CD4-positive, alpha-beta T cell (primary cell): ENCODE data around the gene ZMYND11. TPM values are rescaled to one million over a fixed set of nuclear protein-coding genes. Genes with fewer than 3 reads are reported as not detected.

Source experiments
- ATAC-seq: fragments of 200-7000 bp; cut with Tn5 transposase; one replicate; pipeline ENCODE4 v1.10.0; 2022; ENCODE audit warnings: mild to moderate bottlenecking; ENCODE audit not compliant: poor library complexity
- CTCF ChIA-PET: fragments of 350-600 bp; sonication (Branson Sonifier 250); formaldehyde crosslinking; loops from one replicate; lab custom pipeline; 2021; ENCODE audit warnings: antibody characterized with exemption, inconsistent platforms; lab: Charles Lee
- POLR2A ChIA-PET: fragments of 350-600 bp; sonication (Branson Sonifier 250); formaldehyde crosslinking; loops from one replicate; lab custom pipeline; 2021; ENCODE audit warnings: antibody characterized with exemption, inconsistent platforms; lab: Charles Lee
- DNase-seq, 14 experiments: peaks; one replicate each; pipeline ENCODE4 v3.0.0-alpha.2; 2013 to 2020; ENCODE audit warnings: mixed read lengths in 2 of 14
- H3K27ac ChIP-seq, 2 donors: one replicate each; pipeline versions ENCODE4 v1.5.1 to v1.7.0; 2013; ENCODE audit warnings: low read length in 2 of 2, low read depth in 1 of 2, mild to moderate bottlenecking in 1 of 2
- H3K27me3 ChIP-seq, 2 experiments: 1 replicate in 1 of 2; 2 replicates in 1 of 2; pipeline versions ENCODE4 v1.6.1 to v1.7.0; 2013; ENCODE audit warnings: low read length in 2 of 2, control low read depth in 1 of 2, mild to moderate bottlenecking in 1 of 2, moderate library complexity in 1 of 2; ENCODE audit not compliant: insufficient read depth in 2 of 2, control insufficient read depth in 1 of 2
- H3K36me3 ChIP-seq: one replicate; pipeline ENCODE4 v1.6.1; 2013; ENCODE audit warnings: low read length, control low read depth; ENCODE audit not compliant: insufficient read depth
- H3K4me1 ChIP-seq: one replicate; pipeline ENCODE4 v1.6.1; 2013; ENCODE audit warnings: low read length, control low read depth; ENCODE audit not compliant: insufficient read depth
- H3K4me3 ChIP-seq: one replicate; pipeline ENCODE4 v1.5.1; 2013; ENCODE audit warnings: mild to moderate bottlenecking, low read length, moderate library complexity
- H3K9me3 ChIP-seq, 2 experiments: 1 replicate in 1 of 2; 2 replicates in 1 of 2; pipeline versions ENCODE4 v1.6.1 to v1.7.0; 2013; ENCODE audit warnings: low read length in 2 of 2, mild to moderate bottlenecking in 2 of 2, control low read depth in 1 of 2, moderate library complexity in 1 of 2; ENCODE audit not compliant: control insufficient read depth in 1 of 2, insufficient read depth in 1 of 2
- H3K27ac Mint-ChIP-seq: one replicate; pipeline ENCODE4 v1.8.0; 2020; ENCODE audit warnings: mixed read lengths
- H3K27me3 Mint-ChIP-seq: one replicate; pipeline ENCODE4 v1.8.0; 2021; ENCODE audit warnings: mixed read lengths
- H3K36me3 Mint-ChIP-seq: one replicate; pipeline ENCODE4 v1.8.0; 2021; ENCODE audit warnings: low read depth, mixed read lengths
- H3K4me1 Mint-ChIP-seq: one replicate; pipeline ENCODE4 v1.8.0; 2021; ENCODE audit warnings: low read depth, mixed read lengths
- H3K4me3 Mint-ChIP-seq: one replicate; pipeline ENCODE4 v1.8.0; 2020; ENCODE audit warnings: mild to moderate bottlenecking, mixed read lengths
- H3K9me3 Mint-ChIP-seq: one replicate; pipeline ENCODE4 v1.8.0; 2020; ENCODE audit warnings: mixed read lengths
- intact Hi-C, 2 experiments: fragments of 100-400 bp; cut with DNase I in 1 of 2; cut with micrococcal nuclease in 1 of 2; formaldehyde crosslinking; loops; one replicate each; pipeline versions ENCODE4 v1.15.1 to v1.9.0; 2023 to 2025; cut with DNase I, micrococcal nuclease
- total RNA-seq, 174 experiments: library from RNA in 2 of 174; stranded (reverse) in 2 of 174; gene quantifications; one replicate each; pipeline ENCODE4 v1.2.3 and lab custom pipeline; 2021 to 2026
- TF ChIP-seq, protein P1 (sequence below): fragments of 200-600 bp; IDR thresholded peaks from one replicate; pipeline ENCODE4 v1.8.0; 2022; ENCODE audit warnings: antibody characterized with exemption, mild to moderate bottlenecking

Gene ZMYND11
- total RNA-seq, 2 experiments from 2014 or later, result 19.9 to 22.2 TPM

DNA sequence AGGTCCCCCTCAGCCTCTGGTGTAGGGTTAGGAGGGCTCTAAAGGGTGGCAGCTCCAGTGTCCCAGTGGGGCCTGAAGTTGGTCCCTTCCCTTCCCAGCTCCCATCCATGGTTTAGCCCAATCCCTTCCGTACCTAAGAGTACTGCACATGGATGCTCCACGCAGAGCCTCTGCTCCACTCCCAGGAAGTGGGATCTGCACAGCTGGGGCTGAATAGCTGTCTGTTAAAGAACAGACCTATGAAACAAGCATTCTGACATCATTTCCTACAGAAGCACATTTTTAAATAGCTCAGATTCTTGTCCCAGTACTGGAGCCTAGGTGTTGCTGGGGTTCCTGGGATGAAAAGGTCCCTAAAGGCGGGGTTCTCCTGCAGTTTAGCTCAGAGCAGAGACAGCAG is 135.9 kb downstream of the ZMYND11 start:
- H3K36me3 ChIP-seq, result no peaks in the 10 kb centered on the region
- no peaks in the 10 kb centered on the region for H3K9me3 ChIP-seq
- Mint-ChIP-seq H3K27ac (no peak overlapping the region), H3K4me3 (no peak overlapping the region), H3K36me3 (no peaks in the 10 kb centered on the region), H3K9me3 (no peaks in the 10 kb centered on the region), H3K4me1 (no peaks in the 10 kb centered on the region), H3K27me3 (no peaks in the 10 kb centered on the region)
- no peaks in the 10 kb centered on the region for H3K4me1 ChIP-seq
- DNase-seq, result no peak
- ChIA-PET POLR2A (no interaction called here), CTCF (no interaction called here)
- no peak for ATAC-seq
- TF ChIP-seq, protein P1, sequence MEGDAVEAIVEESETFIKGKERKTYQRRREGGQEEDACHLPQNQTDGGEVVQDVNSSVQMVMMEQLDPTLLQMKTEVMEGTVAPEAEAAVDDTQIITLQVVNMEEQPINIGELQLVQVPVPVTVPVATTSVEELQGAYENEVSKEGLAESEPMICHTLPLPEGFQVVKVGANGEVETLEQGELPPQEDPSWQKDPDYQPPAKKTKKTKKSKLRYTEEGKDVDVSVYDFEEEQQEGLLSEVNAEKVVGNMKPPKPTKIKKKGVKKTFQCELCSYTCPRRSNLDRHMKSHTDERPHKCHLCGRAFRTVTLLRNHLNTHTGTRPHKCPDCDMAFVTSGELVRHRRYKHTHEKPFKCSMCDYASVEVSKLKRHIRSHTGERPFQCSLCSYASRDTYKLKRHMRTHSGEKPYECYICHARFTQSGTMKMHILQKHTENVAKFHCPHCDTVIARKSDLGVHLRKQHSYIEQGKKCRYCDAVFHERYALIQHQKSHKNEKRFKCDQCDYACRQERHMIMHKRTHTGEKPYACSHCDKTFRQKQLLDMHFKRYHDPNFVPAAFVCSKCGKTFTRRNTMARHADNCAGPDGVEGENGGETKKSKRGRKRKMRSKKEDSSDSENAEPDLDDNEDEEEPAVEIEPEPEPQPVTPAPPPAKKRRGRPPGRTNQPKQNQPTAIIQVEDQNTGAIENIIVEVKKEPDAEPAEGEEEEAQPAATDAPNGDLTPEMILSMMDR, result no peak
- intact Hi-C loops, result no loop called here
- no peak overlapping the region for H3K27ac ChIP-seq
- H3K4me3 ChIP-seq, result no peak overlapping the region
- H3K27me3 ChIP-seq, result no peaks in the 10 kb centered on the region

DNA sequence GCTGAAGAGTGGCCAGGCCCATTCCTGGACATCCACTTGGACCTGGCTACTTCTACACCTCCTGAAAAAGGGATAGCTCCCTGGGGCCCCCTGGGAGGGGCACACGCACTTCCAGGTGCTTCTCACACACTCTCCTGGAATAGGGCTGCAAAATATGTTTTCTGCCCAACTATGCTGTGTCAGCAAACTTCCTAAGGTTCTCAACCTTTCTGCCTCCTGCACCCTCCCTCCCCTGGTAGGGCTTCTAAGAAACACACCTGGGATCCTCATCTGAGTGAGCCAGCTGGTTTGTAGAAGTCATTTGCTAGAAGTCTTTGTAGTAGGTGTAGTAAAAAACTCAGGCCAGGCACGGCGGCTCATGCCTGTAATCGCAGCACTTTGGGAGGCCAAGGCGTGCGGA is 136.5 kb downstream of the ZMYND11 start:
- no peaks in the 10 kb centered on the region for H3K9me3 ChIP-seq
- no peak overlapping the region for H3K27ac Mint-ChIP-seq
- H3K27me3 ChIP-seq, result no peaks in the 10 kb centered on the region
- H3K4me3 Mint-ChIP-seq, result no peak overlapping the region
- no peaks in the 10 kb centered on the region for H3K9me3 Mint-ChIP-seq
- TF ChIP-seq, protein P1, result no peak
- H3K27me3 Mint-ChIP-seq, result no peaks in the 10 kb centered on the region
- ChIA-PET CTCF (no interaction called here), POLR2A (no interaction called here)
- H3K27ac ChIP-seq, result no peak overlapping the region
- no peaks in the 10 kb centered on the region for H3K36me3 ChIP-seq
- DNase-seq, result no peak
- ATAC-seq, result no peak
- peaks cover 2% of the 10 kb centered on the region for H3K36me3 Mint-ChIP-seq
- intact Hi-C loops, result no loop called here
- H3K4me1 Mint-ChIP-seq, result no peaks in the 10 kb centered on the region
- H3K4me1 ChIP-seq, result no peaks in the 10 kb centered on the region
- no peak overlapping the region for H3K4me3 ChIP-seq

DNA sequence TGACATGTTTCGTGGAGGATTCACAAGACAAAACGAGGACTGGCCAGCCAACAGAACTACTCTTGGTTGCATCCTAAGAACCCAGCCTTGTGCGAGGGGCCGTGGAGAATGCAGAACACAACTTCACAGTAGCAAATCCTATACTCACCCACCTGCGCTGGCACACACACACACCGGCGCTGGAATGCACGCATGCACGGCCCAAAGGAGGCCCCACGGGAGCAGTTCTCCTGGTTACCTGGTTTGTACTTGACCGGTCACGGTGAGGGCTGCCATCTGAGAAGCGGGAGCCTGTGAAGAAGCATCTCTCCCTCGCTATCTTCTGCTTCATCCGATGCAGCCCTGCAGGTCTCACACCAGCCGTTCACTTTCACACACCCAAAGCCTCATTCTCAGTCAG is 137.8 kb downstream of the ZMYND11 start:
- no peak for ATAC-seq
- Histone ChIP-seq H3K27me3 (no peaks in the 10 kb centered on the region), H3K36me3 (no peaks in the 10 kb centered on the region), H3K9me3 (no peaks in the 10 kb centered on the region), H3K4me3 (no peak overlapping the region), H3K27ac (no peak overlapping the region), H3K4me1 (no peaks in the 10 kb centered on the region)
- Mint-ChIP-seq H3K27me3 (no peaks in the 10 kb centered on the region), H3K9me3 (no peaks in the 10 kb centered on the region), H3K4me1 (no peaks in the 10 kb centered on the region), H3K36me3 (peaks cover 13% of the 10 kb centered on the region), H3K27ac (no peak overlapping the region), H3K4me3 (no peak overlapping the region)
- intact Hi-C loops, result no loop called here
- no peak for DNase-seq
- ChIA-PET CTCF (interaction anchor here (0.7 kb wide), 1 partner anchor 29 kb away, joined by 3 read pairs; no protein-coding TSS in a partner anchor), POLR2A (no interaction called here)
- TF ChIP-seq, protein P1, result no peak
